HCT116 (cell line): ENCODE data around the gene RGL4. TPM values are rescaled to one million over a fixed set of nuclear protein-coding genes. Genes with fewer than 3 reads are reported as not detected.
"Not testable (repeated sequence)": the region's sequence is repeated elsewhere in the genome, so short reads cannot be mapped to it uniquely, and the experiment has no call there.

ENCODE experiments used
- ATAC-seq: fragments of 200-7000 bp; cut with Tn5 transposase; 2 replicates; pipeline ENCODE4 v1.9.1; 2020; ENCODE audit warnings: mild to moderate bottlenecking, moderate library complexity
- BruUV-seq: library from RNA; stranded (reverse); fragments of 400-500 nt; replicated peaks from 2 replicates; lab custom pipeline; 2021; lab: Mats Ljungman, UMichigan
- CTCF ChIA-PET: fragments of 300-600 bp; sonication (Branson Sonifier 250); formaldehyde crosslinking; loops from one replicate; lab custom pipeline; 2021; ENCODE audit warnings: antibody characterized with exemption; lab: Charles Lee
- POLR2A ChIA-PET: fragments of 300-600, 350-600 bp; sonication (Branson Sonifier 250); formaldehyde crosslinking; loops from one replicate; lab custom pipeline; 2021; ENCODE audit warnings: antibody characterized with exemption; lab: Charles Lee
- RAD21 ChIA-PET, 2 experiments: fragments of 300-600 bp; sonication (Branson Sonifier 250); formaldehyde crosslinking; loops; one replicate each; lab custom pipeline; 2023; ENCODE audit warnings: low total read pairs in 2 of 2; ENCODE audit not compliant: uncharacterized antibody in 2 of 2, unreplicated experiment in 2 of 2, low non-redundant PET in 1 of 2; lab: Charles Lee
- DNase-seq: peaks from one replicate; pipeline ENCODE4 v3.0.0-alpha.2; 2010; ENCODE audit warnings: low read depth, low spot score
- H2AFZ ChIP-seq: fragments of 200-600 bp; shearing (Covaris generic), sonication (generic); 2 replicates; pipeline ENCODE4 v1.6.1; 2017; ENCODE audit warnings: low read depth, mixed run types, mixed read lengths, antibody characterized with exemption, low read length; ENCODE audit not compliant: poor library complexity, severe bottlenecking
- H3K27ac ChIP-seq: 2 replicates; pipeline ENCODE4 v1.5.1; 2012; ENCODE audit warnings: low read depth, low read length
- H3K27me3 ChIP-seq: fragments of 200-600 bp; sonication (generic); 2 replicates; pipeline ENCODE4 v1.6.1; 2016; ENCODE audit warnings: mixed run types, low read length, mixed read lengths; ENCODE audit not compliant: insufficient read depth
- H3K36me3 ChIP-seq, 2 experiments: fragments of 200-500 bp in 1 of 2; fragments of 200-600 bp in 1 of 2; sonication (Bioruptor generic) in 1 of 2; sonication (generic) in 1 of 2; 2 replicates each; pipeline versions ENCODE4 v1.5.1 to v1.6.1; 2014 to 2016; ENCODE audit warnings: low read length in 2 of 2, inconsistent platforms in 1 of 2, mixed read lengths in 1 of 2, mixed run types in 1 of 2; ENCODE audit not compliant: insufficient read depth in 2 of 2, control insufficient read depth in 1 of 2
- H3K4me1 ChIP-seq, 2 experiments: fragments of 200-600 bp in 1 of 2; sonication (generic) in 1 of 2; 2 replicates each; pipeline versions ENCODE4 v1.5.1 to v1.6.1; 2012 to 2017; ENCODE audit warnings: low read length in 2 of 2, inconsistent platforms in 1 of 2, mild to moderate bottlenecking in 1 of 2, mixed read lengths in 1 of 2, mixed run types in 1 of 2, moderate library complexity in 1 of 2; ENCODE audit not compliant: insufficient read depth in 2 of 2, control insufficient read depth in 1 of 2
- H3K4me2 ChIP-seq: fragments of 200-600 bp; sonication (generic); 2 replicates; pipeline ENCODE4 v1.6.1; 2017; ENCODE audit warnings: mixed run types, low read length, mixed read lengths
- H3K4me3 ChIP-seq, 2 experiments: fragments of 200-600 bp in 1 of 2; sonication (generic) in 1 of 2; replicated peaks in 1 of 2; 2 replicates each; pipeline ENCODE4 v1.5.1; 2011 to 2016; ENCODE audit warnings: low read length in 2 of 2, control low read depth in 1 of 2, low read depth in 1 of 2, mild to moderate bottlenecking in 1 of 2, mixed read lengths in 1 of 2, mixed run types in 1 of 2
- H3K79me2 ChIP-seq: fragments of 200-600 bp; sonication (generic); 2 replicates; pipeline ENCODE4 v1.6.1; 2017; ENCODE audit warnings: mild to moderate bottlenecking, mixed run types, low read length, moderate library complexity, mixed read lengths; ENCODE audit not compliant: insufficient read depth
- H3K9ac ChIP-seq: fragments of 200-600 bp; sonication (generic); 2 replicates; pipeline ENCODE4 v1.6.1; 2016; ENCODE audit warnings: low read length, mixed read lengths
- H3K9me2 ChIP-seq: fragments of 200-600 bp; sonication (generic), shearing (Covaris generic); 2 replicates; pipeline ENCODE4 v1.6.1; 2017; ENCODE audit warnings: mixed run types, mild to moderate bottlenecking, moderate library complexity; ENCODE audit not compliant: insufficient read depth
- H3K9me3 ChIP-seq, 2 experiments: fragments of 200-500 bp in 1 of 2; fragments of 200-600 bp in 1 of 2; sonication (Bioruptor generic) in 1 of 2; sonication (generic) in 1 of 2; 2 replicates each; pipeline ENCODE4 v1.6.1; 2014 to 2017; ENCODE audit warnings: low read length in 2 of 2, mixed read lengths in 2 of 2, inconsistent platforms in 1 of 2, low read depth in 1 of 2, mild to moderate bottlenecking in 1 of 2, mixed run types in 1 of 2, moderate library complexity in 1 of 2; ENCODE audit not compliant: control insufficient read depth in 1 of 2, insufficient read depth in 1 of 2
- H4K20me1 ChIP-seq: fragments of 200-600 bp; sonication (generic), shearing (Covaris generic); 2 replicates; pipeline ENCODE4 v1.6.1; 2017; ENCODE audit warnings: mixed run types, mild to moderate bottlenecking, moderate library complexity; ENCODE audit not compliant: insufficient read depth
- CEBPB ChIP-seq: IDR thresholded peaks from 2 replicates; pipeline ENCODE4 v1.6.1; 2012; ENCODE audit warnings: low read depth
- ELF1 ChIP-seq: IDR thresholded peaks from 2 replicates; pipeline ENCODE4 v1.6.1; 2012; ENCODE audit warnings: low read depth, borderline replicate concordance
- EZH2 ChIP-seq: fragments of 200-600 bp; sonication (generic); IDR thresholded peaks from 2 replicates; pipeline ENCODE4 v1.6.1; 2017; ENCODE audit warnings: antibody characterized with exemption, mixed run types
- EZH2phosphoT487 ChIP-seq: fragments of 200-600 bp; IDR thresholded peaks from 2 replicates; pipeline ENCODE4 v1.6.1; 2018; ENCODE audit warnings: antibody characterized with exemption, borderline replicate concordance
- FOSL1 ChIP-seq: IDR thresholded peaks from 2 replicates; pipeline ENCODE4 v1.6.1; 2012; ENCODE audit warnings: low read depth
- MAX ChIP-seq: IDR thresholded peaks from 2 replicates; pipeline ENCODE4 v1.6.1; 2012
- POLR2A ChIP-seq: IDR thresholded peaks from 2 replicates; pipeline ENCODE4 v1.7.0; 2011; ENCODE audit warnings: borderline replicate concordance; ENCODE audit not compliant: insufficient read depth, insufficient read length; ENCODE audit errors: extremely low read depth
- POLR2AphosphoS5 ChIP-seq: IDR thresholded peaks from 2 replicates; pipeline ENCODE4 v1.6.1; 2011; ENCODE audit warnings: mild to moderate bottlenecking, low read depth, low read length, moderate library complexity
- RAD21 ChIP-seq: IDR thresholded peaks from 2 replicates; pipeline ENCODE4 v1.6.1; 2012; ENCODE audit warnings: low read depth, mild to moderate bottlenecking
- REST ChIP-seq: IDR thresholded peaks from 2 replicates; pipeline ENCODE4 v1.6.1; 2012; ENCODE audit warnings: low read depth
- SIN3A ChIP-seq: IDR thresholded peaks from 2 replicates; pipeline ENCODE4 v1.6.1; 2012; ENCODE audit warnings: low read depth
- SP1 ChIP-seq: IDR thresholded peaks from 2 replicates; pipeline ENCODE4 v1.6.1; 2012; ENCODE audit warnings: low read depth
- SRF ChIP-seq: IDR thresholded peaks from 2 replicates; pipeline ENCODE4 v1.6.1; 2012; ENCODE audit warnings: low read depth
- TCF7L2 ChIP-seq: IDR thresholded peaks from 2 replicates; pipeline ENCODE4 v1.7.0; 2011; ENCODE audit warnings: borderline replicate concordance, inconsistent platforms; ENCODE audit not compliant: insufficient read depth, insufficient read length; ENCODE audit errors: extremely low read depth
- YY1 ChIP-seq: IDR thresholded peaks from 2 replicates; pipeline ENCODE4 v1.6.1; 2011; ENCODE audit warnings: low read length, low read depth, moderate library complexity, mild to moderate bottlenecking; ENCODE audit not compliant: insufficient replicate concordance; ENCODE audit errors: extremely low read depth
- ZBTB33 ChIP-seq: IDR thresholded peaks from 2 replicates; pipeline ENCODE4 v1.6.1; 2011; ENCODE audit warnings: mild to moderate bottlenecking, low read length, moderate library complexity; ENCODE audit not compliant: insufficient replicate concordance; ENCODE audit errors: extremely low read depth
- ZNF274 ChIP-seq: fragments of 200-500 bp; sonication (Bioruptor generic); IDR thresholded peaks from 2 replicates; pipeline ENCODE4 v1.6.1; 2014; ENCODE audit warnings: mild to moderate bottlenecking, low read depth, low read length, inconsistent platforms
- intact Hi-C: fragments of 100-400 bp; cut with micrococcal nuclease; formaldehyde crosslinking; loops from 2 replicates; pipeline ENCODE4 v1.10.0; 2022
- total RNA-seq: library from RNA; stranded (reverse); gene quantifications from one replicate; pipeline ENCODE4 v1.2.1, GENCODE V29; 2021; ENCODE audit not compliant: unreplicated experiment

RGL4 gene
- total RNA-seq, 1 experiment from 2014 or later = not detected

DNA sequence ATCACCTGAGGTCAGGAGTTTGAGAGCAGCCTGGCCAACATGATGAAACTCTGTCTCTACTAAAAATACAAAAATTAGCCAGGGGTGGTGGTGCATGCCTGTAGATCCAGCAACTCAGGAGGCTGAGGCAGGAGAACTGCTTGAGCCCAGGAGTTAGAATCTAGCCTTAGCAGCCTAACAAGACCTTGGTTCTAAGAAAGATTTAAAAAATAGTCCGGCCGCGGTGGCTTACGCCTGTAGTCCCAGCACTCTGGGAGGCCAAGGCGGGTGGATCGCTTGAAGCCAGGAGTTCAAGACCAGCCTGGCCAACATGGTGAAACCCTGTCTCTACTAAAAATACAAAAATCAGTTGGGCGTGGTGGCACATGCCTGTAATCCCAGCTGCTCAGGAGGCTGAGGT is 44.3 kb upstream of the RGL4 start:
- H4K20me1 ChIP-seq, ATAC-seq, H3K9me2 ChIP-seq, CTCF ChIA-PET, H3K27ac ChIP-seq, intact Hi-C loops, H2AFZ ChIP-seq, H3K79me2 ChIP-seq, H3K27me3 ChIP-seq, BruUV-seq, POLR2A ChIA-PET, H3K9ac ChIP-seq, DNase-seq, H3K4me2 ChIP-seq, H3K4me1 ChIP-seq, H3K4me3 ChIP-seq, RAD21 ChIA-PET, H3K36me3 ChIP-seq, H3K9me3 ChIP-seq: not testable (repeated sequence)

DNA sequence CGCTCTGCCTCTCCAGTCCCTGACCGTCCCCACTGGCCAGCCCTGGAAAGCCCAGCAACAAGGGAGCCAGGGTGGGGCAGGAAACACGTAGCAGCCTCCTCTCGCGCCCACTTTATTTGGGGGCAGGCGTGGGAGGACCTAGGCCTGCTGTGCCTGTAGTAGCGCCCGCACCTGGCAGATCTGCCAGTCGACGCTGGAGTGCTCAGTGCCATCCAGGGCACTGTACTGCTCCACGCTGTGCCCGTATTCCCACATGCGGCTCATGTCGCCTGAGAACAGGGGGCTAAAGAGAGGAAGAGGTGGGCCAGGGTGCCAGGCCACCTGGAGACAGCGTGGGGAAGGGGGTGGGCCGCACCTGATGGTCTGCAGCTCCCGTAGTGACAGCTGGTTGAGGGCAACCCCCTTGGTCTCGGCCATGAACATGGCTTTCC is 41.7 kb upstream of the RGL4 start:
- ChIA-PET CTCF (no interaction called here), POLR2A (no interaction called here), RAD21 (no interaction called here)
- H3K36me3 ChIP-seq = no peaks in the 10 kb centered on the region
- intact Hi-C loops = no loop called here
- no peaks in the 10 kb centered on the region for H3K79me2 ChIP-seq
- no peaks in the 10 kb centered on the region for H4K20me1 ChIP-seq
- no peaks in the 10 kb centered on the region for H3K27me3 ChIP-seq
- DNase-seq (no peak), ATAC-seq (no peak)
- no peaks in the 10 kb centered on the region for H3K9me2 ChIP-seq
- no TSS peak for BruUV-seq
- no peak overlapping the region for H2AFZ ChIP-seq
- H3K9me3 ChIP-seq = no peaks in the 10 kb centered on the region
- H3K4me2 ChIP-seq = no peak overlapping the region
- no peak overlapping the region for H3K27ac ChIP-seq
- no peaks in the 10 kb centered on the region for H3K4me1 ChIP-seq
- H3K9ac ChIP-seq = no peak overlapping the region
- no peak overlapping the region for H3K4me3 ChIP-seq
- no peak for TF ChIP-seq RAD21
- TF ChIP-seq EZH2 = no peak
- TF ChIP-seq CEBPB = no peak
- TF ChIP-seq ELF1 = no peak
- TF ChIP-seq TCF7L2 = no peak
- no peak for TF ChIP-seq YY1
- TF ChIP-seq FOSL1 = no peak
- no peak for TF ChIP-seq MAX
- no peak for TF ChIP-seq EZH2phosphoT487
- no peak for TF ChIP-seq POLR2A
- no peak for TF ChIP-seq REST
- no peak for TF ChIP-seq SP1
- TF ChIP-seq ZBTB33 = no peak
- TF ChIP-seq SIN3A = no peak
- no peak for TF ChIP-seq ZNF274
- no peak for TF ChIP-seq POLR2AphosphoS5
- TF ChIP-seq SRF = no peak
